Activated CD8-positive, alpha-beta memory T cell treated with anti-CD3 and anti-CD28 coated beads for 24 hours (primary cell): ENCODE data around the gene NT5E.
"Not testable (repeated sequence)": the region's sequence is repeated elsewhere in the genome, so short reads cannot be mapped to it uniquely, and the experiment has no call there.

Experiments
- DNase-seq: peaks from one replicate; pipeline ENCODE4 v3.0.0-alpha.2; 2020

Gene NT5E

GRCh38 chr6:85494547-85495536, 45.0 kb downstream of the NT5E start:
- DNase-seq, result no peak

GRCh38 chr6:85496009-85496579, 46.2 kb downstream of the NT5E start:
- no peak for DNase-seq

- no peak for DNase-seq
Measured at GRCh38 chr6:85496856-85497255, 47.0 kb downstream of the NT5E start.

GRCh38 chr6:85498596-85499258, 48.8 kb downstream of the NT5E start:
- DNase-seq, result no peak

GRCh38 chr6:85506441-85507093, 56.7 kb downstream of the NT5E start:
- no peak for DNase-seq

- no peak for DNase-seq
Measured at GRCh38 chr6:85516168-85516567, 66.3 kb downstream of the NT5E start.

- not testable (repeated sequence) for DNase-seq
Measured at GRCh38 chr6:85524281-85524680, 74.4 kb downstream of the NT5E start.

- DNase-seq, result no peak
Measured at GRCh38 chr6:85537055-85537494, 87.2 kb downstream of the NT5E start.

GRCh38 chr6:85544776-85545175, 94.9 kb downstream of the NT5E start:
- DNase-seq, result no peak
